ENCODE results near the gene PRDM16.

DNA sequence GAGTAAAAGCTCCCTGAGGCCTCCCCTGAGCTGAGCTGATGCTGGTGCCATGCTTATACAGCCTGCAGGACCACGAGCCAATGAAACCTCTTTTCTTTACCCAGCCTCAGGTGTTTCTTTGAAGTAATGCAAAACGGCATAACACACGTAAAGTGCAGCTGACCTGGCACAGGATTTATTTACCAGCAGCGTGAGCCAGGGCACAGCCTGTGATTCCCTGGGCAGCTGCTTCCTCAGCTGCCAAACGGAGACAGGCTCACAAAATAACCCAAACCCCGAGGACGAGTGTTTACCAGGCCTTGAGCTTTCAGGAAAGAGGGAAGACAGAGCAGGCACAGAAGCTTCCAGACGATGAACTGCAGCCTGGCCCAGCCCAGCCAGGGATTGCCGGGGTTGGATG is 264.9 kb downstream of the PRDM16 start:
- TF ChIP-seq CTCF (conservative IDR thresholded peaks at IDR 0.05; ENCODE audit: low read length) (no peak), EZH2phosphoT487 (IDR thresholded peaks at IDR 0.05; ENCODE audit: borderline replicate concordance, low read depth, low read length) (no peak)
